NCI-H1417 treated with DMSO at 0.1 percent for 48 hours (cell line): ENCODE results near the gene TBCE.
A peak's percentile ranks its signal among the peaks of the same experiment; 100 is the strongest.

Experiments used
- DNase-seq: peaks from one replicate; lab custom pipeline; 2025; lab: John Stamatoyannopoulos, UW

TBCE gene

GRCh38 chr1:235367000-235367908, at the start of gene TBCE:
TSS of gene TBCE (plus strand) at chr1:235367427. CDS start at chr1:235380050, 12,623 bp downstream.
- DNase-seq, result peak; percentile 88

- no peak for DNase-seq
Observed at GRCh38 chr1:235319255-235319654, 48.0 kb upstream of the TBCE start.

GRCh38 chr1:235320521-235321179, 46.6 kb upstream of the TBCE start:
- DNase-seq, result no peak

- DNase-seq, result no peak
Observed at GRCh38 chr1:235324296-235324695, 42.9 kb upstream of the TBCE start.

GRCh38 chr1:235325139-235325538, 42.1 kb upstream of the TBCE start:
- DNase-seq, result no peak

GRCh38 chr1:235325854-235326253, 41.4 kb upstream of the TBCE start:
- DNase-seq, result no peak

GRCh38 chr1:235326719-235327558, 40.3 kb upstream of the TBCE start:
- DNase-seq, result no peak

GRCh38 chr1:235327559-235328270, 39.5 kb upstream of the TBCE start, which contains the start of gene ARID4B:
TSS of gene ARID4B (minus strand) at chr1:235328179. CDS start at chr1:235326919, 1,260 bp downstream.
- no peak for DNase-seq

GRCh38 chr1:235328271-235329138, 38.7 kb upstream of the TBCE start, which contains the start of gene GGPS1:
TSS of gene GGPS1 (plus strand) at chr1:235328570. CDS start at chr1:235335265, 6,695 bp downstream.
- peak; percentile 100 for DNase-seq

GRCh38 chr1:235329139-235329902, 37.9 kb upstream of the TBCE start:
- no peak for DNase-seq

- DNase-seq, result no peak
Observed at GRCh38 chr1:235330918-235331285, 36.3 kb upstream of the TBCE start.

- DNase-seq, result no peak
Observed at GRCh38 chr1:235331401-235331800, 35.8 kb upstream of the TBCE start.

- DNase-seq, result no peak
Observed at GRCh38 chr1:235336903-235337302, 30.3 kb upstream of the TBCE start.

- no peak for DNase-seq
Observed at GRCh38 chr1:235339746-235340145, 27.5 kb upstream of the TBCE start.

- no peak for DNase-seq
Observed at GRCh38 chr1:235341334-235341733, 25.9 kb upstream of the TBCE start.

GRCh38 chr1:235342039-235342438, 25.2 kb upstream of the TBCE start:
- DNase-seq, result no peak

- no peak for DNase-seq
Observed at GRCh38 chr1:235342471-235342870, 24.8 kb upstream of the TBCE start.

- DNase-seq, result no peak
Observed at GRCh38 chr1:235343726-235344125, 23.5 kb upstream of the TBCE start.

GRCh38 chr1:235351441-235351840, 15.8 kb upstream of the TBCE start:
- DNase-seq, result no peak

- DNase-seq, result no peak
Observed at GRCh38 chr1:235351898-235352297, 15.3 kb upstream of the TBCE start.
